Subcutaneous abdominal adipose tissue (tissue), 5 donors: ENCODE measurements around the gene AP1B1.
"Not testable (repeated sequence)": the region's sequence is repeated elsewhere in the genome, so short reads cannot be mapped to it uniquely, and the experiment has no call there.

Experiments used
- H3K27ac ChIP-seq: one replicate; pipeline ENCODE4 v1.7.0; 2013; ENCODE audit warnings: low read depth, mild to moderate bottlenecking, inconsistent platforms, low read length, moderate library complexity
- H3K27me3 ChIP-seq, 5 donors: one replicate each; pipeline ENCODE4 v1.7.0; 2013; ENCODE audit warnings: low read length in 5 of 5, inconsistent platforms in 1 of 5; ENCODE audit not compliant: control insufficient read depth in 5 of 5, insufficient read depth in 4 of 5
- H3K36me3 ChIP-seq, 5 donors: one replicate each; pipeline ENCODE4 v1.7.0; 2013; ENCODE audit warnings: low read length in 5 of 5; ENCODE audit not compliant: control insufficient read depth in 5 of 5, insufficient read depth in 5 of 5
- H3K4me1 ChIP-seq, 5 donors: one replicate each; pipeline ENCODE4 v1.7.0; 2013; ENCODE audit warnings: low read length in 5 of 5, mild to moderate bottlenecking in 3 of 5, moderate library complexity in 1 of 5; ENCODE audit not compliant: control insufficient read depth in 5 of 5, insufficient read depth in 5 of 5
- H3K4me3 ChIP-seq, 5 donors: one replicate each; pipeline ENCODE4 v1.7.0; 2013; ENCODE audit warnings: low read length in 5 of 5, low read depth in 1 of 5
- H3K9ac ChIP-seq, 5 donors: one replicate each; pipeline ENCODE4 v1.7.0; 2013; ENCODE audit warnings: low read length in 5 of 5, mild to moderate bottlenecking in 4 of 5, moderate library complexity in 3 of 5
- H3K9me3 ChIP-seq, 5 donors: one replicate each; pipeline ENCODE4 v1.7.0; 2013; ENCODE audit warnings: low read length in 5 of 5; ENCODE audit not compliant: control insufficient read depth in 5 of 5
- donor health status: healthy.
- donor health status: healthy.
- donor health status: healthy.
- donor health status: healthy.
- donor health status: healthy.

Gene AP1B1

DNA sequence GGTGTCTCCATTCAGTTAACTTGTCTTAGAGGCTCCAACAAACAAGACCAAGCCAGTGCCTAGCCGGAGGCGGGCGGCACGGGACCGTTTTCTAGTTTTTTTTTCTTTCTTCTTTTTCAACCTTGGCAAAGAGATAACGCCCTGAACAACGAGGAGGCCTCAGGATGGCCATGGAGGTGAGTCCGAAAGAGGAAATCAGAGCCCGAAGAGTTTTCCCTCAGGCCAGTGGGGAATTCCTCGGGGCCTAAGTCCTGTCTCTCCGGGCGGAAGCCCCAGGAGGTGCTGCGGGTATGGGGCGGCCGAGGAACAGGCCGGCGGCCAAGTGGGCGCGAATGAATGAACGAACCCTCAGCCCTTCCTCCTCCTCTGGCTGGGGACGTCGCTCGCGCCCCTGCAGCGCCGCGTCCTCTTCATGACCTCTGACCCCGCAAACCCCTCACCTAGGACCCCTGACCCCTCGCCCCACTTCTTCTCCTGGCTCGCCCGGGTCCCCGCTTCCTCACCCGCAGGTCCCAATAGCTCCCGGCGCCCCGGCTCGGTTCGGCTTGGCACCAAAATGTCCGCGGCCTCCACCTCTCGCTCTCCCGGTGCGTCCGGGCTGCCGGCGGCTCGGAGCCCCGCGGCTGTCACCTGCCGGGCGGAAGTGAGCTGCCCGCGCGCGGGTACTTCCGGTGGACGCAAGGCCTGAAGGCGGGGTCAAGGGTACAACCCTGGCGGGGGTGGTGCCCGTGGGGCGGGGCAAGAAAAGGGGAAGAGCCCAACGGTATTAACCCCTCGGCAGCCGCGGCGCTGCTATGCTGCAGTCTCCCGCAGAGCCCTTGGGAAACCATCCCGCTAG lies at the start of gene AP1B1:
AP1B1 (minus strand) TSS at position 650 of the 838 bp plus-strand sequence. CDS start 21,327 bp downstream, outside the sequence.
- Histone ChIP-seq H3K36me3 (peaks cover 0 to 11% (median 2%) of the 10 kb centered on the region in 5 donors), H3K9me3 (no peaks in the 10 kb centered on the region), H3K4me3 (peak within 1 kb of the TSS; percentile 74 to 89 (median 83)), H3K27me3 (no peaks in the 10 kb centered on the region), H3K9ac (peak within 1 kb of the TSS; percentile 73 to 87 (median 81)), H3K27ac (peak within 1 kb of the TSS; percentile 84), H3K4me1 (peaks cover 4 to 54% (median 40%) of the 10 kb centered on the region in 5 donors)

DNA sequence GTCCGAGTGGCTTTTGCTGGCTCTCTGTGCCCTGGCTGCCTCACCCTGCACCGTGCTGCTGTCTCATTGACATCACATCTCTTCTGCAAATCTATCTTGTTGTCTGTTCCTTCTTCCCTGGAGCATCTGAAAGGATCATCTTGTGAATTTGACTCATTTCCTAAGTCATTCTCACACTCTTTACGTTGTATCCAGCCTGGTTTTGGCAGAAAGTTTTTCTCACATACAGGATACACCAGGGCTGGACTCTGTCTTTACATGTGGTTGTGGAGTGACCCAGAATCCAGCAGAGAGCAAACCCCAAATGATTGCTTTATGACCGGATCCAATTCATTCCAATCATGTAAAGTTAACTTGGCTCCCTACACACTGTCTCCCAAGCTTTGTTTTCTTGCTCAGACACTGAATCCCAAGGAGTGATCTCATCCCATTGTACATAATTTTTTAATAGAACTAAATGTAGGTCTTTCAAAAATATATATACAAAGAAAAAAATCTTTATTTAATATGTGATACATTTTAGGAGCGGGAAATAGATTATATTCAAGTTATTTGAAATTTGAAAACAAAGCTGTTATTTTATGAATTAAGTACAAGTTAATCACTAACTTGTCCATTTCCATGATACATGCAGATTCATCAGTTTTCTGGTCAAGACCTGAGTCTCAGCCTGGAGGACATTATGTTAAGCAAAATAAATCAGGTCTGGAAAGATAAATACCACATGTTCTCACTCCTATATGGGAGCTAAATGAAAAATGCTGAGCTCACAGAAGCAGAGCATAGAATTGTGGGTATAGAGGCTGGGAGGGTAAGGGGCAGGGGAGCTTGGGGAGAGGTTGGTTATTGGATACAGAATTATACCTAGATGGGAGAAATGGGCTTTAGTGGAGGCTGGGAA lies 47.1 kb upstream of the AP1B1 start:
- Histone ChIP-seq H3K9ac (no peak overlapping the region), H3K36me3 (no peaks in the 10 kb centered on the region), H3K4me3 (no peak overlapping the region), H3K27me3 (peaks cover 0 to 17% (median 5%) of the 10 kb centered on the region in 5 donors), H3K27ac (no peak overlapping the region), H3K9me3 (no peaks in the 10 kb centered on the region), H3K4me1 (no peaks in the 10 kb centered on the region)

DNA sequence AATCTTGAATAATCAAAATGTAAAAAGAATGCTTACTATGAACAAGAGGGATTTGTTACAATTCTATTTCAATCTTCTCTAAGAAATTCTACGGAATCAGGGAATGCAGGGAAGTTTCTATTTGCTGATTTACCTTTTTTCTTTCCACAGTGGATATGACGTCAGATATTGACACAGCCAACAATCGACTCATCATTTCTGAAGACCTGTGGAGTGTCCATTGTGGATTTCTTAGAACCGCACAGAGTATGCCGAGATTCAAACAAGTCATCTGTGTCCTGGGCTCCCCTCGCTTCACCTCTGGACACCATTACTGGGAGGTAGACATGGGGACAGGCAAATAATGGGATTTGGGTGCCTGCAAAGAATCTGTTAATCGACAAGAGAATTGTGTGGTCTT lies 45.9 kb upstream of the AP1B1 start:
- Histone ChIP-seq H3K9me3 (no peaks in the 10 kb centered on the region), H3K27me3 (peaks cover 0 to 17% (median 5%) of the 10 kb centered on the region in 5 donors), H3K4me3 (no peak overlapping the region), H3K27ac (no peak overlapping the region), H3K36me3 (no peaks in the 10 kb centered on the region), H3K9ac (no peak overlapping the region), H3K4me1 (no peaks in the 10 kb centered on the region)

DNA sequence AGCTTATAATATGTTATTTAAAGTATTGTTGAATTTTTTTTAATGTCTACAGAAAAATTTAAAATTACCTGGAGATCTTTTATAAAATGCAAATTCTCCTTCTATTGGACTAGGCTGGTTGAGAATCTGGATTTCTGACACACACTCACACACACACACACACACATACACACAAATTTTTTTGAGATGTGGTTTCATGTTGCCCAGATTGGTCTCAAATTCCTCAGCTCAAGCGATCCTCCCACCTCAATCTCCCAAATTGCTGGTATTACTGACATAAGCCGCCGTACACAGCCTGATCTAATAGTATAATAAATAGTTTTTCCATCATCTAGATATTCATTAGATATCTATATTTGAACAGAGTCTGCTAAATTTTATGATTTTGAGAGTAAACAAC lies 45.5 kb upstream of the AP1B1 start:
- Histone ChIP-seq H3K9ac (no peak overlapping the region), H3K4me1 (no peaks in the 10 kb centered on the region), H3K27me3 (peaks cover 0 to 17% (median 5%) of the 10 kb centered on the region in 5 donors), H3K36me3 (no peaks in the 10 kb centered on the region), H3K27ac (no peak overlapping the region), H3K9me3 (no peaks in the 10 kb centered on the region), H3K4me3 (no peak overlapping the region)

DNA sequence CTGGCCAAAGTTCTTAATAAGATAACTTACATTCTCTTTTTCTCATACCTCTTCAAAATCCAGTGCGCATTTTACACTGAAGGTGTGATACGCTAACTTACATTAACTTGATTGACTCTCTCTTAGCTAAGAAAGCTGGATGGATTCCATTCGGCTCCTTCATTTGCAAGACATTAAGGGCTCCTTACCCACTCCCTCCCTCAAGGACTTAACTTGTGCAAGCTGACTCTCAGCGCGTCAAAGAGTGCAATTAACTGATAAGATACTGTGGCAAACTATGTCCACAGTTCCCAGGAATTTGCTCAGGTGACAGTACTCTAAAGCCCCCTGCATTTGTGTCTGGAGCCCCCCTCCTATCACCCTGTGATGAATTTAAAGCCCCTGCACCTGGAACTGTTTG lies 43.6 kb upstream of the AP1B1 start:
- Histone ChIP-seq H3K4me3 (no peak overlapping the region), H3K9ac (no peak overlapping the region), H3K27me3 (peaks cover 0 to 17% (median 5%) of the 10 kb centered on the region in 5 donors), H3K36me3 (no peaks in the 10 kb centered on the region), H3K9me3 (no peaks in the 10 kb centered on the region), H3K4me1 (no peaks in the 10 kb centered on the region), H3K27ac (no peak overlapping the region)

DNA sequence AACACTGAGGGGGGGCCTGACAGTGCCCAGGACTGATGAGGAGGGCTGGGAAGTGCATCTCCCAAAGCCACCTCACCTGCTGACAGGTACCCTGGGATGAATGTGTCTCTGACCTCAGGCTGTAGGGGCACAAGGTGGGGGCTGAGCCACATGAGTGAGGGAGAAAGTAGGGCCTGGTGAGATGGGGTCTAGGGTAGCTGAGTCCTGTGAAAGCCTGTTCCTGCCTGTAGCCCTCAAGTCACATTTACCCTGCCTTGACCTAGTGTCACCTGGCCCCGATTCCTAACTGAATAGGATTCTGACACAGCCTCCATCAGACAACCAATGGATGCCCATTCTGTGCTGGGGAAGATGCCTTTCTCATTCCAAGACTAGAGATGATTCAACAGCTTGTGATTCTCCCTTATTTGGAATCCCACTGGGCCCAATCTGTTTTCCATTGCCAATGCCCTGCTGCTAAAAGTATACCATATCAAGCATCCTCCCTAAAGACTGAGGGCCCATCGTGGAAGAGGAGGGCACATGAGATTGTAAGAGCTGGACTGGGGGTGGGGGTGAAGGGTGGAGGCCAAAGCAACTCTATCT lies 38.9 kb upstream of the AP1B1 start:
- H3K9ac ChIP-seq: no peak overlapping the region
- H3K36me3 ChIP-seq: no peaks in the 10 kb centered on the region
- no peaks in the 10 kb centered on the region for H3K4me1 ChIP-seq
- H3K27ac ChIP-seq: no peak overlapping the region
- H3K27me3 ChIP-seq: peaks cover 0 to 3% (median 0%) of the 10 kb centered on the region in 5 donors
- H3K4me3 ChIP-seq: no peak overlapping the region
- H3K9me3 ChIP-seq: no peaks in the 10 kb centered on the region

DNA sequence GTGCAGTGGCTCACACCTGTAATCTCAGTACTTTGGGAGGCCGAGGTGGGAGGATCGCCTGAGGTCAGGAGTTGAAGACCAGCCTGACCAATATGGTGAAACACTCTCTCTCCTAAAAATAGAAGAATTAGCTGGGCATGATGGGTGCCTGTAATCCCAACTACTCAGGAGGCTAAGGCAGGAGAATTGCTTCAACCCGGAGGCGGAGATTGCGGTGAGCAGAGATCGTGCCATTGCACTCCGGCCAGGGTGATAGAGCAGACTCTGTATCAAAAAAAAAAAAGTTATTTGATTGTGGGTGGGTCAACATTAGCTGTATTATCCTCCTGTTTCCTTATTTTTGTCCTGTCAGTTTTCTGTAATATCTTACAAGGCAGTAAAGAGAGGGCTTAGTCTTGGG lies 38.1 kb upstream of the AP1B1 start:
- Histone ChIP-seq H3K9me3 (no peaks in the 10 kb centered on the region), H3K27me3 (peaks cover 0 to 6% (median 0%) of the 10 kb centered on the region in 5 donors), H3K27ac (no peak overlapping the region), H3K4me3 (no peak overlapping the region), H3K9ac (no peak overlapping the region), H3K4me1 (no peaks in the 10 kb centered on the region), H3K36me3 (no peaks in the 10 kb centered on the region)

DNA sequence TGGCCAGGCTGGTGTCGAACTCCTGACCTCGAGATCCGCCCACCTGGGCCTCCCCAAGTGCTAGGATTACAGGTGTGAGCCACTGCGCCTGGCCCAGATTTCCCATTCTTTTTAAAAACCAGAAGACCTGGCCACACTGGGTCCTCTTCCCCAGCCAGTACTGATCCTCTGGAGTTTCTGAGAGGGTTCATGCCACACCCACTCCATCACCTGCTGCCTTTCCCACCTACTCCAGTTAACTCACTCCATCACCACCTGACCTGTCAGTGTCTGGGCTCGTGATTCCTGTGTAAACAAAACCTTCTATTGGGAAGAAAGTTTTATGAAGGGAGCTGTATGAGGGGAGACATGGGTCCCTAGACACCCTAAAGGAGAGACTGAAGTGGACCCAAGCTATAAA lies 30.3 kb upstream of the AP1B1 start:
- H3K36me3 ChIP-seq, H3K4me3 ChIP-seq, H3K27ac ChIP-seq, H3K27me3 ChIP-seq, H3K9ac ChIP-seq, H3K9me3 ChIP-seq, H3K4me1 ChIP-seq: not testable (repeated sequence)

DNA sequence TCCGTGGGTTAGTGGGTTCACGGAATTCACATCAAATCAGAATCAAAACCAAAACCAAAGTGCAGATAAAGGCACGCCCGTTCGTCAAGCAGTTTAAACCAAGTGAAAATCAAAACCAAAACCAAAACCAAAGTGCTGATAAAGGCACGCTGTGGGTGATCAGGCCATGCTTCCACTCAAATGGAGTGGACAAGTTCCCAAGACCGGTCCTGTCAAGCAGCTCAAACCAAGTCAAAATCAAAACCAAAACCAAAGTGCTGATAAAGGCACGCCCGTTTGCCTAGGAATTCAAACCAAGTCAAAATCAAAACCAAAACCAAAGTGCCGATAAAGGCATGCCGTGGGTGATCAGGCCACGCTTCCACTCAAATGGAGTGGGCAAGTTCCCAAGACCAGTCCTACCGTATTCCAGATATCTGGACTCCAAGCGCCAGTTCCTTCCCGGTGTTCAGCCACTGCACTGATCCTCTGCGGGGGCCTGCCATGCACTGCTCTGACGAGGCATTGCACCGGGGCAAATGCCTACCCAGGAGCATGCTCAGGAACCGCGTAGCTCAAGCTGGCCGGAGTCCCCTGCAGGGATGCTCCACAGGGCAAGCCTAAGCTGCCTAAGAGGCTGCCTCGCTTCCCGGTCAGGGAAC lies 26.7 kb upstream of the AP1B1 start:
- not testable (repeated sequence) for H3K36me3 ChIP-seq, H3K27ac ChIP-seq, H3K4me1 ChIP-seq, H3K27me3 ChIP-seq, H3K9me3 ChIP-seq
- Histone ChIP-seq H3K9ac (peak overlapping the region in 3 of 5 donors; percentile 52 to 68 (median 66)), H3K4me3 (peak overlapping the region; percentile 60 to 83 (median 71))
